ENCODE results near the gene BCL6. TPM values are rescaled to one million over a fixed set of nuclear protein-coding genes. Genes with fewer than 3 reads are reported as not detected.

Gene BCL6
- total and polyA plus RNA-seq, 2 donors (not counting 1 experiment from before 2014, with no cell fraction given) = 21.2 to 48.2 TPM

DNA sequence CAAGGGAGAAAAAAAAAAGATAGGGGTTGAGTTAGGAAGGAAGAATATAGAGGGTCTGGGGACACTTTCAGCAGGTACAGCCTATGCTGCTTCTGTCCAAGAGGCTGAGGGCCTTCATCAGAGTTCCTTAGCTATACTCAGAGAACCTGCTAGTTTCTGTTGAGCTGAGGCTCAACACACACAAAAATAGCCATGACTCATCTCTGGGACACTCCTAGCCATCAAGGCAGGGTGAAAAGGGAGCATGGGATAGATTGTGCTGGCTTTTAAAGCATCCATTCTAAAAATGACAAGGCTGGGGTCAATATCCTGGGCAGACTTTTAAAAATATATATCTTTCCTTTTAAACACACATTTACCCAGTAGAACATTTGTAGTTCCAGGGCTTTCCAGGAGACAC is 40.1 kb downstream of the BCL6 start:
- Mint-ChIP-seq H3K4me1 (no peaks in the 10 kb centered on the region), H3K27ac (no peak overlapping the region), H3K9me3 (ENCODE audit: insufficient read depth) (no peaks in the 10 kb centered on the region), H3K4me3 (no peak overlapping the region), H3K27me3 (no peaks in the 10 kb centered on the region)
- ChIA-PET CTCF (interaction anchor here (7.9 kb wide), 1 partner anchor 9 kb away, joined by 38 read pairs; no protein-coding TSS in a partner anchor), POLR2A (no interaction called here)
- Histone ChIP-seq H4K20me1 (ENCODE audit: control insufficient read depth, insufficient read depth, low read length, poor library complexity, severe bottlenecking) (no peaks in the 10 kb centered on the region), H3K4me2 (replicated peaks; ENCODE audit: low read depth, low read length, poor library complexity, severe bottlenecking) (no peak overlapping the region), H3K27ac (ENCODE audit: low read length in 2 of 2) (no peak overlapping the region), H3K9ac (ENCODE audit: low read length) (no peak overlapping the region), H3K4me1 (ENCODE audit: control insufficient read depth in 2 of 2, insufficient read depth in 2 of 2, low read length in 2 of 2) (no peaks in the 10 kb centered on the region), H3K4me3 (ENCODE audit: control extremely low read depth in 1 of 5, extremely low read depth in 1 of 5, insufficient read depth in 1 of 5, low read depth in 2 of 5, low read length in 4 of 5) (no peak overlapping the region), H3K36me3 (replicated peaks in 1 of 2; ENCODE audit: control extremely low read depth in 1 of 2, control insufficient read depth in 1 of 2, extremely low read depth in 1 of 2, insufficient read depth in 2 of 2, low read length in 1 of 2) (no peaks in the 10 kb centered on the region), H3K79me2 (ENCODE audit: control insufficient read depth, insufficient read depth, low read length) (no peaks in the 10 kb centered on the region), H2AFZ (ENCODE audit: insufficient read depth, low read depth, low read length, poor library complexity, severe bottlenecking) (no peak overlapping the region), H3K9me3 (ENCODE audit: control extremely low read depth in 1 of 3, control insufficient read depth in 2 of 3, insufficient read depth in 1 of 3, low read length in 2 of 3) (no peaks in the 10 kb centered on the region), H3K27me3 (replicated peaks in 1 of 4; ENCODE audit: control extremely low read depth in 1 of 4, control insufficient read depth in 3 of 4, insufficient read depth in 4 of 4, low read length in 3 of 4) (no peaks in the 10 kb centered on the region)
- no peak for ATAC-seq (ENCODE audit: low read depth)
- no peak for DNase-seq
- TF ChIP-seq, protein P1, sequence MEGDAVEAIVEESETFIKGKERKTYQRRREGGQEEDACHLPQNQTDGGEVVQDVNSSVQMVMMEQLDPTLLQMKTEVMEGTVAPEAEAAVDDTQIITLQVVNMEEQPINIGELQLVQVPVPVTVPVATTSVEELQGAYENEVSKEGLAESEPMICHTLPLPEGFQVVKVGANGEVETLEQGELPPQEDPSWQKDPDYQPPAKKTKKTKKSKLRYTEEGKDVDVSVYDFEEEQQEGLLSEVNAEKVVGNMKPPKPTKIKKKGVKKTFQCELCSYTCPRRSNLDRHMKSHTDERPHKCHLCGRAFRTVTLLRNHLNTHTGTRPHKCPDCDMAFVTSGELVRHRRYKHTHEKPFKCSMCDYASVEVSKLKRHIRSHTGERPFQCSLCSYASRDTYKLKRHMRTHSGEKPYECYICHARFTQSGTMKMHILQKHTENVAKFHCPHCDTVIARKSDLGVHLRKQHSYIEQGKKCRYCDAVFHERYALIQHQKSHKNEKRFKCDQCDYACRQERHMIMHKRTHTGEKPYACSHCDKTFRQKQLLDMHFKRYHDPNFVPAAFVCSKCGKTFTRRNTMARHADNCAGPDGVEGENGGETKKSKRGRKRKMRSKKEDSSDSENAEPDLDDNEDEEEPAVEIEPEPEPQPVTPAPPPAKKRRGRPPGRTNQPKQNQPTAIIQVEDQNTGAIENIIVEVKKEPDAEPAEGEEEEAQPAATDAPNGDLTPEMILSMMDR (IDR thresholded peaks at IDR 0.05) = no peak
- TF ChIP-seq EZH2 (IDR thresholded peaks at IDR 0.05; ENCODE audit: borderline replicate concordance, insufficient read depth, low read depth, low read length, poor library complexity, severe bottlenecking) = no peak
- intact Hi-C loops (cut with micrococcal nuclease) = no loop called here

GRCh38 chr3:187702507-187703033 is 42.7 kb downstream of the BCL6 start, which contains the start of gene RTP2:
RTP2 (minus strand) TSS chr3:187702557; CDS start chr3:187702128, 429 bp downstream.
- intact Hi-C loops (cut with micrococcal nuclease) = no loop called here
- TF ChIP-seq, protein P1 (IDR thresholded peaks at IDR 0.05) = no peak
- TF ChIP-seq EZH2 (IDR thresholded peaks at IDR 0.05; ENCODE audit: borderline replicate concordance, insufficient read depth, low read depth, low read length, poor library complexity, severe bottlenecking) = no peak

More at GRCh38 chr3:187702507-187703033, 42.7 kb downstream of the BCL6 start, which contains the start of gene RTP2:
- H3K4me1 Mint-ChIP-seq = no peaks in the 10 kb centered on the region
- Histone ChIP-seq H3K27me3 (replicated peaks in 1 of 4; ENCODE audit: control extremely low read depth in 1 of 4, control insufficient read depth in 3 of 4, insufficient read depth in 4 of 4, low read length in 3 of 4) (no peaks in the 10 kb centered on the region), H3K9ac (ENCODE audit: low read length) (no peak within 1 kb of the TSS), H4K20me1 (ENCODE audit: control insufficient read depth, insufficient read depth, low read length, poor library complexity, severe bottlenecking) (no peaks in the 10 kb centered on the region), H3K4me3 (ENCODE audit: control extremely low read depth in 1 of 5, extremely low read depth in 1 of 5, insufficient read depth in 1 of 5, low read depth in 2 of 5, low read length in 4 of 5) (no peak within 1 kb of the TSS), H3K4me2 (replicated peaks; ENCODE audit: low read depth, low read length, poor library complexity, severe bottlenecking) (no peak within 1 kb of the TSS), H2AFZ (ENCODE audit: insufficient read depth, low read depth, low read length, poor library complexity, severe bottlenecking) (no peak within 1 kb of the TSS), H3K9me3 (ENCODE audit: control extremely low read depth in 1 of 3, control insufficient read depth in 2 of 3, insufficient read depth in 1 of 3, low read length in 2 of 3) (no peaks in the 10 kb centered on the region), H3K27ac (ENCODE audit: low read length in 2 of 2) (no peak within 1 kb of the TSS), H3K79me2 (ENCODE audit: control insufficient read depth, insufficient read depth, low read length) (no peaks in the 10 kb centered on the region), H3K4me1 (ENCODE audit: control insufficient read depth in 2 of 2, insufficient read depth in 2 of 2, low read length in 2 of 2) (no peaks in the 10 kb centered on the region), H3K36me3 (replicated peaks in 1 of 2; ENCODE audit: control extremely low read depth in 1 of 2, control insufficient read depth in 1 of 2, extremely low read depth in 1 of 2, insufficient read depth in 2 of 2, low read length in 1 of 2) (no peaks in the 10 kb centered on the region)
- no peaks in the 10 kb centered on the region for H3K9me3 Mint-ChIP-seq (ENCODE audit: insufficient read depth)
- POLR2A ChIA-PET = no interaction called here
- CTCF ChIA-PET = interaction anchor here (1.8 to 7.9 kb wide), 4 partner anchors 12 to 383 kb away, joined by 8 to 38 read pairs (median 12); no protein-coding TSS in a partner anchor
- H3K27me3 Mint-ChIP-seq = peaks cover 5% of the 10 kb centered on the region
- H3K27ac Mint-ChIP-seq = no peak within 1 kb of the TSS
- DNase-seq (no peak), ATAC-seq (ENCODE audit: low read depth) (no peak)
- H3K4me3 Mint-ChIP-seq = no peak within 1 kb of the TSS
- WGBS (ENCODE audit: insufficient coverage) = 50% methylated on average over 2 of the region's 4 CpGs
